A172 (cell line): ENCODE data around the gene FAM229A. TPM values are rescaled to one million over a fixed set of nuclear protein-coding genes. Genes with fewer than 3 reads are reported as not detected.
A peak's percentile ranks its signal among the peaks of the same experiment; 100 is the strongest.
"Not testable (repeated sequence)": the region's sequence is repeated elsewhere in the genome, so short reads cannot be mapped to it uniquely, and the experiment has no call there.

Source experiments
- DNase-seq: peaks from one replicate; pipeline ENCODE4 v3.0.0-alpha.2; 2015; ENCODE audit warnings: low spot score
- total RNA-seq: library from RNA; depleted of rRNA; stranded (reverse); fragments of >200 nt; shearing (Covaris generic); gene quantifications from 2 replicates; pipeline ENCODE4 v1.2.3, GENCODE V29; 2014; rRNA removed

The FAM229A gene
- 0.34 and 0.45 TPM in 2 replicates for total RNA-seq

GRCh38 chr1:32362474-32363313 is at the start of gene FAM229A, which contains the start of gene TSSK3:
Gene FAM229A, minus strand, starts transcription at chr1:32362485. Its CDS starts 394 bp downstream, at chr1:32362091.
Gene TSSK3, plus strand, starts transcription at chr1:32362539. Its CDS starts 163 bp downstream, at chr1:32362702.
- DNase-seq, result no peak

GRCh38 chr1:32411261-32411660 is 49.0 kb upstream of the FAM229A start:
- no peak for DNase-seq

DNA sequence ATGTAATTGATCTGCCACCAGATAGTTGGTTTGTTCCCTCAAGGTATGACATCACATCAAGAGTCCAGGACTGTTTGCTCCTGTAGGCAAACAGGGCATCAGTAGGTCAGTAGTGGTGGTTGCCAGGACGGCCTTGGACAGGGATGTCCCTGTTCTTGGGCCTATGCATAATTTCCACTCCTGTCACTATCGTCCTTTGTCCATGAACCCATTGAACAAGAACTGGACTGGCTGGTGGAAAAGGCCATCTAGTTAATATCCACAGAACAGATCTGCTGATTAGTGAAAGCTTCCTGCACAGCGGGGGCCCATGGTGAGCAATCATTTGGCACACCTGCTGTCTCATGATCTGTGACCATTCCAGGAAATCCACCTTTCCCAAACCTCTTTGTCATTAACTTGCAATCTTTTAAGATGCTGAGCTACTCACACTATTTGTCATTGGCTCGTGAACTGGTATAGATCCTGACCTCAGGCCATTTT is 44.4 kb upstream of the FAM229A start:
- peak; percentile 60 for DNase-seq

GRCh38 chr1:32405672-32406467 is 43.6 kb upstream of the FAM229A start:
- DNase-seq, result no peak

DNA sequence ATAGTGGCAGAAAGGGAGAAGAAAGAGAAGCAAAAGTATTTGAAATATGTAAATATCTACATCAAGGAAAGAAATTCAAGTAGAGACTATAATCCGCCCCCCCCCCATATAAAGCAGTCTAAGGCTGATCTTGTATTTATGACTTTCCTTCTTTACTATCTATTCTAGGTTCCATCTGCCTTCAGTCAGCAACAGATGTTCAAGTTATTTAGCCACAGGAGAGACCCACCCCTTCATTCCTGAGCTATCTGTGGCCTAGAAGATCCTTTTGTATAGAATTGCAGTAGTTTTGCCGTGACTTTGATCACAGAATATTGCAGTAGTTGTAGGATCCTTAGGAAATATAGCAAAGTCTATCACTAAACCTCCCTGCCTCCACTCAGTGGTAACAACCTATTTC is 42.7 kb upstream of the FAM229A start:
- DNase-seq, result peak; percentile 27

- peak; percentile 64 for DNase-seq
These were observed 38.8 kb upstream of the FAM229A start for GRCh38 chr1:32400876-32401631.

- DNase-seq, result no peak
These were observed 37.6 kb upstream of the FAM229A start for GRCh38 chr1:32399843-32400242.

DNA sequence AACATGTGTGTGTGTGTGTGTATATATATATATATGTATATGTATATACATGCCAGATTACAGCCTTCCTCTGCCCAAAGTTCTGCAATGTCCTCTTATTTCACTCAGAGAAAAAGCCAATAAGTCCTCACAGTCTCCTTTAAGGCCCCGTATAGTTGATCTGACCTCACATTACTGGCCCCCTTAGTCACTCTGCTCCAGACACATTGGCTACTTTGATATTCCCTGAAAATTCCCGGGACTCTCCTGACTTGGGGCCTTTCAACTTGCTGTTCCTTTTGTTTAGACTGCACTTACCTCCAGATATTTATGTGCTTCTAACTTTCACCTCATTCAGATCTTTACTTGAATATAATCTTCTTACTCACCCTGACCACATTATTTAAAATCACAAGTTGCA is 36.1 kb upstream of the FAM229A start:
- DNase-seq, result no peak

GRCh38 chr1:32396524-32396923 is 34.2 kb upstream of the FAM229A start:
- not testable (repeated sequence) for DNase-seq

GRCh38 chr1:32394890-32395432 is 32.7 kb upstream of the FAM229A start:
- DNase-seq, result no peak

DNA sequence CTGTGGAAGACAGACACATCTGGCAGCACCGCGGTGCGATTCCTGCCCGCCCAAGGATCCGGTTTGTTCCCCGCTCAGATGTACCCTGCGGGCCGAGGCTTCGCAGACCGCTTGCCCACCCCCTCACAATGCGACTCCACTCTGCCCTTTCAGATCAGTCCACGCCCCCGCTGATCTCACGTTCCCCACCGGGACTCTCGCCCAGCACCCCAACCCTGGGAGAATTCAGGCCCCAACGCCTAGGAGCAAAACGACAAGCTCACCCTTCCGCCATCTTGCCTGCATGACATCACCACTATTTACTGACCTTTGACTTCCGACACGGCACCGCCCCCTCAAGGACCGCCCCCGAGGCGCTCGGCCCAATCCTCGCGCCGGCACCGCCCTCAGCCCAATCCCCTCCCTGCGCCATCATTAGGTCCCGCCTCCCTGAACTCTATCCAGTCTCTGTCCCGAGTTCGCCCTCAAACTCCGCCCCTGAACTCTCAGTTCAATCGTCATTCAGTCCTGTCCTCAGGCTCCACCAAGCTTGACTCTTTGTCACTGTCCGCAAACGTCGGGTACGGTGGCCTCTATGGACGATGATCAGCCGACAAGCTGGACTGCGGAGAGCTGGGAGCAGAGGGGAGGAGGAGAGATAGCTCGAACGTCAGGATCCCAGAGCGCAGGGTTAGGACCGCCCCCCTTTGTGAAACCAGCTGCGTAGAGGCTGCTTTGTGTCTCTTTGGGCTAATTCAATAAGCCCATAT is 32.0 kb upstream of the FAM229A start, which contains the start of gene BSDC1:
TSS of gene BSDC1 (minus strand) at position 301 of the 749 bp plus-strand sequence. CDS start at position 274, 27 bp downstream.
- peak; percentile 92 for DNase-seq

DNA sequence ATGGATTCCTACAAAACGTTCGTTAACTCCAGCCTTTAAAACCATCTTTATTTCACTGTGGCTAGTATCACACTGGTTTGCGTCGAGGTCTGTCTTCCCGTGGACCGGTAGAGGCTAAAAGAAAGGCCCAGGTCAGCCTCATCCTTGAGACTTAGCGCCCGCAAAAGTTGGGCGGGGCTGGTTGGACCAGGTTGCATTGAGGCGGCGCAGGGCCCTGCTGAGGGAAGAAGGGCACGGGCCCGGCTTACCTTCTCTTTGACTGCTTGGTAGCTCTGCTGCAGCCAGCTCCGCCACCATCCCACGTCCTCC is 31.5 kb upstream of the FAM229A start:
- DNase-seq, result peak; percentile 32

- DNase-seq, result no peak
These were observed 30.9 kb upstream of the FAM229A start for GRCh38 chr1:32393136-32393535.

DNA sequence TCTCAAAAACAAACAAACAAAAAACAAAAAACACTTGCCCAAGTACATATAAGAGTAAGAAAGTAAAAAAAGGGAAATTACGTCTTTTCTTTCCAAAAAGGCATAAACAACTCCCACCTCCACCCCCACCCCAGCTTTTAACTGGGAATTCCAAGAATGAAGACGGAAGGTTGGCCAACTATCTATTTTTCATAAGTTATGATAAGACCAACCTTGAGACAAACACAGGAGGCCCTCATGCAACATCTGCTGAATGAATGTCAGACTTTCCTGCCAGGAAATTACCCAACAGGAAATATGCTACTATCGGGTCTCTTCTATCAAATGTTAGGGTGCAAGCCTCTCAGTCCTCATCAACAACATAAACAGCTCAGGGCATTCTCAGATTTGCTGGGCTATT is 30.0 kb upstream of the FAM229A start:
- DNase-seq, result no peak

GRCh38 chr1:32390904-32391870 is 28.9 kb upstream of the FAM229A start:
- DNase-seq, result no peak

DNA sequence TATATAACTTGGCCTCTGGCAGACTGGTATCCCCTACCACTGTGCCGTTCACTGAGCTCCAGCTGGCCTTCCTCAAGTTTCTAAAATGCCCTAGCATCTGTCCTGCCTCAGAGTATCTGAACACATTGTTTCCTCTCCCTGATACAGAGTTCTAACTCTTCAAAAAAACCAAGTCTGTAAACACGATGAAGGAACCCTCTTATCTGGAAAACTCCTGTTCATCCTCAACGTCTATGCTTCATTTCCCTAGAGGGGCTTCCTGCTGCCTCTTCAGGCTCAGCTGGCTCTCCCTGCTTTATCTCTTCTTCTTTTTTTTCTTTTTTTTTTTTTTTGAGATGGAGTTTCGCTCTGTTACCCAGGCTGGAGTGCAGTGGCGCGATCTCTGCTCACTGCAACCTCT is 26.4 kb upstream of the FAM229A start:
- no peak for DNase-seq

GRCh38 chr1:32386676-32387392 is 24.5 kb upstream of the FAM229A start:
- no peak for DNase-seq

GRCh38 chr1:32380057-32380456 is 17.8 kb upstream of the FAM229A start:
- DNase-seq, result no peak
